ENCODE results near the gene DIPK2B. TPM values are rescaled to one million over a fixed set of nuclear protein-coding genes. Genes with fewer than 3 reads are reported as not detected.

DIPK2B gene
- 0.08 TPM for polyA plus RNA-seq (2013)

GRCh38 chrX:45200741-45201234 lies at the start of gene DIPK2B:
Gene DIPK2B, minus strand, starts transcription at chrX:45200876. Its CDS starts 50 bp downstream, at chrX:45200826.
- H3K9me3 ChIP-seq (ENCODE audit: control extremely low read depth in 1 of 5, control insufficient read depth in 4 of 5, insufficient read depth in 2 of 5, low read depth in 1 of 5, low read length in 4 of 5) = no peaks in the 10 kb centered on the region
- no peaks in the 10 kb centered on the region for H3K36me3 ChIP-seq (ENCODE audit: control insufficient read depth in 4 of 4, insufficient read depth in 4 of 4, low read length in 3 of 4)
- ChIA-PET CTCF (no interaction called here), POLR2A (no interaction called here)
- DNase-seq = peak in 1 of 3 donors; percentile 16
- H3K4me1 ChIP-seq (ENCODE audit: control extremely low read depth in 1 of 4, control insufficient read depth in 4 of 4, insufficient read depth in 4 of 4, low read length in 3 of 4) = peaks cover 0 to 15% (median 4%) of the 10 kb centered on the region in 4 experiments
- 20% methylated on average over 8 of the region's 9 CpGs for WGBS (ENCODE audit: insufficient coverage)
- no peak within 1 kb of the TSS for H3K27ac ChIP-seq (ENCODE audit: insufficient read depth in 1 of 2, low read depth in 1 of 2, low read length in 2 of 2, poor library complexity in 1 of 2, severe bottlenecking in 2 of 2)
- H3K27me3 ChIP-seq (replicated peaks in 2 of 5; ENCODE audit: control insufficient read depth in 4 of 5, insufficient read depth in 5 of 5, low read length in 4 of 5) = peaks cover 0 to 31% (median 0%) of the 10 kb centered on the region in 5 experiments
- H3K4me3 ChIP-seq (ENCODE audit: control insufficient read depth in 1 of 7, extremely low read depth in 1 of 7, insufficient read depth in 4 of 7, low read depth in 2 of 7, low read length in 6 of 7) = no peak within 1 kb of the TSS

- H3K27me3 ChIP-seq (replicated peaks in 2 of 5; ENCODE audit: control insufficient read depth in 4 of 5, insufficient read depth in 5 of 5, low read length in 4 of 5) = peaks cover 0 to 7% (median 0%) of the 10 kb centered on the region in 5 experiments
- no peak overlapping the region for H3K4me3 ChIP-seq (ENCODE audit: control insufficient read depth in 1 of 7, extremely low read depth in 1 of 7, insufficient read depth in 4 of 7, low read depth in 2 of 7, low read length in 6 of 7)
- DNase-seq = peak; percentile 29 to 60 (median 59)
- H3K36me3 ChIP-seq (ENCODE audit: control insufficient read depth in 4 of 4, insufficient read depth in 4 of 4, low read length in 3 of 4) = no peaks in the 10 kb centered on the region
- H3K4me1 ChIP-seq (ENCODE audit: control extremely low read depth in 1 of 4, control insufficient read depth in 4 of 4, insufficient read depth in 4 of 4, low read length in 3 of 4) = peaks cover 0 to 4% (median 1%) of the 10 kb centered on the region in 4 experiments
- WGBS (ENCODE audit: insufficient coverage) = 87% methylated on average over 3 of the region's 4 CpGs
- H3K27ac ChIP-seq (ENCODE audit: insufficient read depth in 1 of 2, low read depth in 1 of 2, low read length in 2 of 2, poor library complexity in 1 of 2, severe bottlenecking in 2 of 2) = no peak overlapping the region
- POLR2A ChIA-PET = no interaction called here
- CTCF ChIA-PET = no interaction called here
- H3K9me3 ChIP-seq (ENCODE audit: control extremely low read depth in 1 of 5, control insufficient read depth in 4 of 5, insufficient read depth in 2 of 5, low read depth in 1 of 5, low read length in 4 of 5) = peaks cover 0 to 2% (median 0%) of the 10 kb centered on the region in 5 experiments
These were observed 39.6 kb upstream of the DIPK2B start for GRCh38 chrX:45240301-45240700.

GRCh38 chrX:45238489-45238888 lies 37.8 kb upstream of the DIPK2B start:
- Histone ChIP-seq H3K27ac (ENCODE audit: insufficient read depth in 1 of 2, low read depth in 1 of 2, low read length in 2 of 2, poor library complexity in 1 of 2, severe bottlenecking in 2 of 2) (no peak overlapping the region), H3K4me1 (ENCODE audit: control extremely low read depth in 1 of 4, control insufficient read depth in 4 of 4, insufficient read depth in 4 of 4, low read length in 3 of 4) (peaks cover 0 to 4% (median 1%) of the 10 kb centered on the region in 4 experiments), H3K9me3 (ENCODE audit: control extremely low read depth in 1 of 5, control insufficient read depth in 4 of 5, insufficient read depth in 2 of 5, low read depth in 1 of 5, low read length in 4 of 5) (peaks cover 0 to 2% (median 0%) of the 10 kb centered on the region in 5 experiments), H3K27me3 (replicated peaks in 2 of 5; ENCODE audit: control insufficient read depth in 4 of 5, insufficient read depth in 5 of 5, low read length in 4 of 5) (peaks cover 0 to 7% (median 0%) of the 10 kb centered on the region in 5 experiments), H3K36me3 (ENCODE audit: control insufficient read depth in 4 of 4, insufficient read depth in 4 of 4, low read length in 3 of 4) (no peaks in the 10 kb centered on the region), H3K4me3 (ENCODE audit: control insufficient read depth in 1 of 7, extremely low read depth in 1 of 7, insufficient read depth in 4 of 7, low read depth in 2 of 7, low read length in 6 of 7) (no peak overlapping the region)
- ChIA-PET CTCF (no interaction called here), POLR2A (no interaction called here)
- no CpG with 5 or more reads among the region's 1 CpG for WGBS (ENCODE audit: insufficient coverage)
- DNase-seq = no peak

GRCh38 chrX:45233531-45233930 lies 32.9 kb upstream of the DIPK2B start:
- ChIA-PET POLR2A (no interaction called here), CTCF (no interaction called here)
- Histone ChIP-seq H3K27me3 (replicated peaks in 2 of 5; ENCODE audit: control insufficient read depth in 4 of 5, insufficient read depth in 5 of 5, low read length in 4 of 5) (peaks cover 0 to 5% (median 0%) of the 10 kb centered on the region in 5 experiments), H3K9me3 (ENCODE audit: control extremely low read depth in 1 of 5, control insufficient read depth in 4 of 5, insufficient read depth in 2 of 5, low read depth in 1 of 5, low read length in 4 of 5) (peaks cover 0 to 2% (median 0%) of the 10 kb centered on the region in 5 experiments), H3K27ac (ENCODE audit: insufficient read depth in 1 of 2, low read depth in 1 of 2, low read length in 2 of 2, poor library complexity in 1 of 2, severe bottlenecking in 2 of 2) (no peak overlapping the region), H3K4me3 (ENCODE audit: control insufficient read depth in 1 of 7, extremely low read depth in 1 of 7, insufficient read depth in 4 of 7, low read depth in 2 of 7, low read length in 6 of 7) (no peak overlapping the region), H3K4me1 (ENCODE audit: control extremely low read depth in 1 of 4, control insufficient read depth in 4 of 4, insufficient read depth in 4 of 4, low read length in 3 of 4) (peaks cover 4 to 21% (median 13%) of the 10 kb centered on the region in 4 experiments), H3K36me3 (ENCODE audit: control insufficient read depth in 4 of 4, insufficient read depth in 4 of 4, low read length in 3 of 4) (no peaks in the 10 kb centered on the region)
- peak in 1 of 3 donors; percentile 13 for DNase-seq
- WGBS (ENCODE audit: insufficient coverage) = 31% methylated on average over 2 of the region's 2 CpGs

- Histone ChIP-seq H3K27ac (ENCODE audit: insufficient read depth in 1 of 2, low read depth in 1 of 2, low read length in 2 of 2, poor library complexity in 1 of 2, severe bottlenecking in 2 of 2) (no peak overlapping the region), H3K9me3 (ENCODE audit: control extremely low read depth in 1 of 5, control insufficient read depth in 4 of 5, insufficient read depth in 2 of 5, low read depth in 1 of 5, low read length in 4 of 5) (peaks cover 0 to 2% (median 0%) of the 10 kb centered on the region in 5 experiments), H3K4me3 (ENCODE audit: control insufficient read depth in 1 of 7, extremely low read depth in 1 of 7, insufficient read depth in 4 of 7, low read depth in 2 of 7, low read length in 6 of 7) (no peak overlapping the region), H3K4me1 (ENCODE audit: control extremely low read depth in 1 of 4, control insufficient read depth in 4 of 4, insufficient read depth in 4 of 4, low read length in 3 of 4) (peaks cover 4 to 21% (median 13%) of the 10 kb centered on the region in 4 experiments), H3K27me3 (replicated peaks in 2 of 5; ENCODE audit: control insufficient read depth in 4 of 5, insufficient read depth in 5 of 5, low read length in 4 of 5) (peaks cover 0 to 5% (median 0%) of the 10 kb centered on the region in 5 experiments), H3K36me3 (ENCODE audit: control insufficient read depth in 4 of 4, insufficient read depth in 4 of 4, low read length in 3 of 4) (no peaks in the 10 kb centered on the region)
- DNase-seq = peak; percentile 10 to 62 (median 47)
- 14% methylated on average over 3 of the region's 3 CpGs for WGBS (ENCODE audit: insufficient coverage)
- CTCF ChIA-PET = interaction anchor here (0.6 kb wide), 1 partner anchor 1106 kb away, joined by 3 read pairs; no protein-coding TSS in a partner anchor
- POLR2A ChIA-PET = no interaction called here
These were observed 31.5 kb upstream of the DIPK2B start for GRCh38 chrX:45232139-45232538.

GRCh38 chrX:45230410-45230809 lies 29.7 kb upstream of the DIPK2B start:
- H3K9me3 ChIP-seq (ENCODE audit: control extremely low read depth in 1 of 5, control insufficient read depth in 4 of 5, insufficient read depth in 2 of 5, low read depth in 1 of 5, low read length in 4 of 5) = peaks cover 0 to 1% (median 0%) of the 10 kb centered on the region in 5 experiments
- H3K27me3 ChIP-seq (replicated peaks in 2 of 5; ENCODE audit: control insufficient read depth in 4 of 5, insufficient read depth in 5 of 5, low read length in 4 of 5) = peaks cover 0 to 5% (median 0%) of the 10 kb centered on the region in 5 experiments
- peaks cover 4 to 21% (median 13%) of the 10 kb centered on the region in 4 experiments for H3K4me1 ChIP-seq (ENCODE audit: control extremely low read depth in 1 of 4, control insufficient read depth in 4 of 4, insufficient read depth in 4 of 4, low read length in 3 of 4)
- no peak overlapping the region for H3K4me3 ChIP-seq (ENCODE audit: control insufficient read depth in 1 of 7, extremely low read depth in 1 of 7, insufficient read depth in 4 of 7, low read depth in 2 of 7, low read length in 6 of 7)
- no CpG with 5 or more reads among the region's 1 CpG for WGBS (ENCODE audit: insufficient coverage)
- ChIA-PET CTCF (no interaction called here), POLR2A (no interaction called here)
- H3K36me3 ChIP-seq (ENCODE audit: control insufficient read depth in 4 of 4, insufficient read depth in 4 of 4, low read length in 3 of 4) = no peaks in the 10 kb centered on the region
- H3K27ac ChIP-seq (ENCODE audit: insufficient read depth in 1 of 2, low read depth in 1 of 2, low read length in 2 of 2, poor library complexity in 1 of 2, severe bottlenecking in 2 of 2) = no peak overlapping the region
- DNase-seq = peak in 2 of 3 donors; percentile 53 to 55

GRCh38 chrX:45229348-45229747 lies 28.7 kb upstream of the DIPK2B start:
- H3K4me1 ChIP-seq (ENCODE audit: control extremely low read depth in 1 of 4, control insufficient read depth in 4 of 4, insufficient read depth in 4 of 4, low read length in 3 of 4) = peaks cover 4 to 21% (median 13%) of the 10 kb centered on the region in 4 experiments
- no peak for DNase-seq
- H3K27ac ChIP-seq (ENCODE audit: insufficient read depth in 1 of 2, low read depth in 1 of 2, low read length in 2 of 2, poor library complexity in 1 of 2, severe bottlenecking in 2 of 2) = no peak overlapping the region
- CTCF ChIA-PET = interaction anchor here (1.2 kb wide), 1 partner anchor 191 kb away, joined by 3 read pairs; no protein-coding TSS in a partner anchor
- 98% methylated on average over 5 of the region's 6 CpGs for WGBS (ENCODE audit: insufficient coverage)
- H3K4me3 ChIP-seq (ENCODE audit: control insufficient read depth in 1 of 7, extremely low read depth in 1 of 7, insufficient read depth in 4 of 7, low read depth in 2 of 7, low read length in 6 of 7) = no peak overlapping the region
- H3K9me3 ChIP-seq (ENCODE audit: control extremely low read depth in 1 of 5, control insufficient read depth in 4 of 5, insufficient read depth in 2 of 5, low read depth in 1 of 5, low read length in 4 of 5) = peaks cover 0 to 1% (median 0%) of the 10 kb centered on the region in 5 experiments
- no peaks in the 10 kb centered on the region for H3K36me3 ChIP-seq (ENCODE audit: control insufficient read depth in 4 of 4, insufficient read depth in 4 of 4, low read length in 3 of 4)
- POLR2A ChIA-PET = no interaction called here
- H3K27me3 ChIP-seq (replicated peaks in 2 of 5; ENCODE audit: control insufficient read depth in 4 of 5, insufficient read depth in 5 of 5, low read length in 4 of 5) = peaks cover 0 to 5% (median 0%) of the 10 kb centered on the region in 5 experiments

Data from common myeloid progenitor, CD34-positive (primary cell).